Measurements from ENCODE around the gene ATXN3.
A peak's percentile ranks its signal among the peaks of the same experiment; 100 is the strongest.

Gene ATXN3

GRCh38 chr14:92109490-92109889 is 3.1 kb upstream of the ATXN3 start:
- Histone ChIP-seq H3K9ac (ENCODE audit: low read length) (no peak overlapping the region), H3K27me3 (ENCODE audit: low read length) (no peaks in the 10 kb centered on the region), H3K4me3 (ENCODE audit: insufficient read depth, low read length, poor library complexity, severe bottlenecking) (no peak overlapping the region), H3K9me2 (replicated peaks; ENCODE audit: insufficient read depth, low read length) (no peaks in the 10 kb centered on the region), H3K9me3 (ENCODE audit: insufficient read depth, low read length) (no peaks in the 10 kb centered on the region), H3F3A (ENCODE audit: insufficient read depth) (peaks cover 10% of the 10 kb centered on the region), H3K36me3 (ENCODE audit: low read length) (no peaks in the 10 kb centered on the region), H3K79me2 (ENCODE audit: insufficient read depth, low read length) (peaks cover 14% of the 10 kb centered on the region), H3K4me2 (ENCODE audit: low read depth, low read length, poor library complexity, severe bottlenecking) (no peak overlapping the region), H4K20me1 (ENCODE audit: low read depth, low read length) (no peaks in the 10 kb centered on the region), H3K27ac (ENCODE audit: low read depth, low read length) (no peak overlapping the region), H2AFZ (ENCODE audit: low read depth, low read length, severe bottlenecking) (no peak overlapping the region)
- TF ChIP-seq EZH2phosphoT487 (conservative IDR thresholded peaks at IDR 0.05; ENCODE audit: low read length) = no peak
- TF ChIP-seq, protein P1, sequence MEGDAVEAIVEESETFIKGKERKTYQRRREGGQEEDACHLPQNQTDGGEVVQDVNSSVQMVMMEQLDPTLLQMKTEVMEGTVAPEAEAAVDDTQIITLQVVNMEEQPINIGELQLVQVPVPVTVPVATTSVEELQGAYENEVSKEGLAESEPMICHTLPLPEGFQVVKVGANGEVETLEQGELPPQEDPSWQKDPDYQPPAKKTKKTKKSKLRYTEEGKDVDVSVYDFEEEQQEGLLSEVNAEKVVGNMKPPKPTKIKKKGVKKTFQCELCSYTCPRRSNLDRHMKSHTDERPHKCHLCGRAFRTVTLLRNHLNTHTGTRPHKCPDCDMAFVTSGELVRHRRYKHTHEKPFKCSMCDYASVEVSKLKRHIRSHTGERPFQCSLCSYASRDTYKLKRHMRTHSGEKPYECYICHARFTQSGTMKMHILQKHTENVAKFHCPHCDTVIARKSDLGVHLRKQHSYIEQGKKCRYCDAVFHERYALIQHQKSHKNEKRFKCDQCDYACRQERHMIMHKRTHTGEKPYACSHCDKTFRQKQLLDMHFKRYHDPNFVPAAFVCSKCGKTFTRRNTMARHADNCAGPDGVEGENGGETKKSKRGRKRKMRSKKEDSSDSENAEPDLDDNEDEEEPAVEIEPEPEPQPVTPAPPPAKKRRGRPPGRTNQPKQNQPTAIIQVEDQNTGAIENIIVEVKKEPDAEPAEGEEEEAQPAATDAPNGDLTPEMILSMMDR (IDR thresholded peaks at IDR 0.05; ENCODE audit: insufficient read depth, low read length, poor library complexity, severe bottlenecking) = no peak

- peak overlapping the region; percentile 5 for H3K4me3 ChIP-seq (ENCODE audit: insufficient read depth, low read length, poor library complexity, severe bottlenecking)
- no peaks in the 10 kb centered on the region for H3K27me3 ChIP-seq (ENCODE audit: low read length)
- H3K9me2 ChIP-seq (replicated peaks; ENCODE audit: insufficient read depth, low read length) = no peaks in the 10 kb centered on the region
- peaks cover 16% of the 10 kb centered on the region for H3K79me2 ChIP-seq (ENCODE audit: insufficient read depth, low read length)
- TF ChIP-seq, protein P1 (IDR thresholded peaks at IDR 0.05; ENCODE audit: insufficient read depth, low read length, poor library complexity, severe bottlenecking) = no peak
- no peak for TF ChIP-seq EZH2phosphoT487 (conservative IDR thresholded peaks at IDR 0.05; ENCODE audit: low read length)
- H3K9ac ChIP-seq (ENCODE audit: low read length) = peak overlapping the region; percentile 35; the same call in 1 of the 2 replicates
- peak overlapping the region; percentile 98 for H2AFZ ChIP-seq (ENCODE audit: low read depth, low read length, severe bottlenecking)
- H3K4me2 ChIP-seq (ENCODE audit: low read depth, low read length, poor library complexity, severe bottlenecking) = peak overlapping the region; percentile 60
- H3K27ac ChIP-seq (ENCODE audit: low read depth, low read length) = peak overlapping the region; percentile 70
- H4K20me1 ChIP-seq (ENCODE audit: low read depth, low read length) = no peaks in the 10 kb centered on the region
- no peaks in the 10 kb centered on the region for H3K36me3 ChIP-seq (ENCODE audit: low read length)
- H3F3A ChIP-seq (ENCODE audit: insufficient read depth) = peaks cover 8% of the 10 kb centered on the region
- no peaks in the 10 kb centered on the region for H3K9me3 ChIP-seq (ENCODE audit: insufficient read depth, low read length)
Observed at GRCh38 chr14:92108345-92109254, 2.2 kb upstream of the ATXN3 start.

GRCh38 chr14:92105893-92106142 is 564 bp downstream of the ATXN3 start:
- no peaks in the 10 kb centered on the region for H3K36me3 ChIP-seq (ENCODE audit: low read length)
- H3K27ac ChIP-seq (ENCODE audit: low read depth, low read length) = peak overlapping the region; percentile 30
- no peaks in the 10 kb centered on the region for H3K9me3 ChIP-seq (ENCODE audit: insufficient read depth, low read length)
- H3K4me3 ChIP-seq (ENCODE audit: insufficient read depth, low read length, poor library complexity, severe bottlenecking) = peak overlapping the region; percentile 93
- peaks cover 6% of the 10 kb centered on the region for H3F3A ChIP-seq (ENCODE audit: insufficient read depth)
- TF ChIP-seq EZH2phosphoT487 (conservative IDR thresholded peaks at IDR 0.05; ENCODE audit: low read length) = no peak
- H3K9ac ChIP-seq (ENCODE audit: low read length) = peak overlapping the region; percentile 66
- no peaks in the 10 kb centered on the region for H3K27me3 ChIP-seq (ENCODE audit: low read length)
- H3K79me2 ChIP-seq (ENCODE audit: insufficient read depth, low read length) = peaks cover 29% of the 10 kb centered on the region
- no peaks in the 10 kb centered on the region for H4K20me1 ChIP-seq (ENCODE audit: low read depth, low read length)
- H3K9me2 ChIP-seq (replicated peaks; ENCODE audit: insufficient read depth, low read length) = no peaks in the 10 kb centered on the region
- H2AFZ ChIP-seq (ENCODE audit: low read depth, low read length, severe bottlenecking) = peak overlapping the region; percentile 39
- H3K4me2 ChIP-seq (ENCODE audit: low read depth, low read length, poor library complexity, severe bottlenecking) = peak overlapping the region; percentile 83

Measured in SU-DHL-6 (cell line).